ENCODE data around the gene FYB2. TPM values are rescaled to one million over a fixed set of nuclear protein-coding genes. Genes with fewer than 3 reads are reported as not detected.

Gene FYB2
- total RNA-seq, 1 experiment from 2014 or later: 0.48 TPM

- Mint-ChIP-seq H3K36me3 (ENCODE audit: insufficient read depth in 1 of 3, low read depth in 3 of 3) (peaks cover 6 to 25% (median 15%) of the 10 kb centered on the region in 3 experiments), H3K4me3 (no peak overlapping the region), H3K27me3 (ENCODE audit: low read depth) (no peaks in the 10 kb centered on the region), H3K4me1 (peaks cover 0 to 5% of the 10 kb centered on the region in 2 experiments; a peak in 1 of 4 replicates), H3K9me3 (no peaks in the 10 kb centered on the region), H3K27ac (no peak overlapping the region)
- Histone ChIP-seq H2AK5ac (ENCODE audit: insufficient read length, low read length) (no peak overlapping the region), H4K91ac (ENCODE audit: insufficient read length, low read depth, low read length) (no peak overlapping the region), H3K79me1 (ENCODE audit: insufficient read depth, low read depth, low read length, poor library complexity, severe bottlenecking) (no peaks in the 10 kb centered on the region), H3K23ac (ENCODE audit: insufficient read length, low read depth, low read length) (no peak overlapping the region), H3K79me2 (ENCODE audit: insufficient read depth, low read length) (no peaks in the 10 kb centered on the region), H3K4me1 (ENCODE audit: insufficient read depth, low read length) (no peaks in the 10 kb centered on the region), H3K9me3 (ENCODE audit: control insufficient read depth, low read depth, low read length) (no peaks in the 10 kb centered on the region), H4K8ac (replicated peaks; ENCODE audit: insufficient read length, low read depth, low read length) (no peak overlapping the region), H3K27ac (ENCODE audit: insufficient read length, low read depth, low read length) (no peak overlapping the region), H2BK15ac (ENCODE audit: low read depth, low read length) (no peak overlapping the region), H3K23me2 (ENCODE audit: insufficient read length, low read depth, low read length, poor library complexity, severe bottlenecking) (no peaks in the 10 kb centered on the region), H2BK12ac (ENCODE audit: insufficient read length, low read depth, low read length) (no peak overlapping the region), H2BK20ac (ENCODE audit: low read depth, low read length, poor library complexity, severe bottlenecking) (no peak overlapping the region), H3K18ac (ENCODE audit: insufficient read length, low read depth, low read length) (no peak overlapping the region), H4K20me1 (ENCODE audit: control insufficient read depth, insufficient read depth, insufficient read length) (no peaks in the 10 kb centered on the region), H2AFZ (ENCODE audit: low read length) (no peak overlapping the region), H3K14ac (ENCODE audit: insufficient read depth, low read length) (no peak overlapping the region), H3K4ac (ENCODE audit: low read depth, low read length) (no peak overlapping the region), H3T11ph (ENCODE audit: low read length) (no peak overlapping the region), H4K5ac (ENCODE audit: insufficient read length, low read depth, low read length) (no peak overlapping the region), H2BK5ac (ENCODE audit: insufficient read length, low read length) (no peak overlapping the region), H3K4me2 (ENCODE audit: insufficient read depth, insufficient read length, low read length) (no peak overlapping the region), H3K56ac (ENCODE audit: insufficient read length, low read depth, low read length) (no peak overlapping the region), H3K27me3 (ENCODE audit: insufficient read depth, low read length) (no peaks in the 10 kb centered on the region), H3K9ac (ENCODE audit: extremely low read depth, insufficient read length, low read length) (no peak overlapping the region), H2BK120ac (ENCODE audit: low read depth, low read length, poor library complexity, severe bottlenecking) (no peak overlapping the region)
- DNase-seq: no peak
- TF ChIP-seq CTCF (conservative IDR thresholded peaks at IDR 0.05): peak; percentile 77
- no CpG with 5 or more reads among the region's 2 CpGs for WGBS (ENCODE audit: extremely low coverage, insufficient read length, low lambda C conversion rate)
Measured at GRCh38 chr1:56709269-56709880, 109.8 kb downstream of the FYB2 start.

Data from H9 (cell line).